ENCODE data around the gene DPP6. TPM values are rescaled to one million over a fixed set of nuclear protein-coding genes. Genes with fewer than 3 reads are reported as not detected.

DPP6 gene
- total and polyA plus RNA-seq, 9 of the 15 experiments (the other 6 are each of a cell fraction or from before 2014, with no cell fraction given): not detected

- TF ChIP-seq ZBTB2 (IDR thresholded peaks at IDR 0.05) (no peak), ZC3H4 (CRISPR knock-in tag; IDR thresholded peaks at IDR 0.05; ENCODE audit: borderline replicate concordance) (no peak), ZNF23 (CRISPR knock-in tag; IDR thresholded peaks at IDR 0.05) (no peak), USF2 (CRISPR knock-in tag; IDR thresholded peaks at IDR 0.05) (no peak), CEBPZ (IDR thresholded peaks at IDR 0.05; ENCODE audit: borderline replicate concordance, low read depth, low read length) (no peak)
Measured at GRCh38 chr7:154884348-154884920, 832.2 kb downstream of the DPP6 start (continued).
